Neural cell (in vitro differentiated cells): Measurements from ENCODE around the gene TGFBR3L.
A peak's percentile ranks its signal among the peaks of the same experiment; 100 is the strongest.

ENCODE experiments used
- EP300 ChIP-seq: fragments of 450-650 bp; conservative IDR thresholded peaks from 2 replicates; pipeline ENCODE4 v1.6.1; 2014; ENCODE audit warnings: antibody characterized with exemption, mild to moderate bottlenecking, moderate library complexity; ENCODE audit not compliant: poor library complexity, severe bottlenecking
- EZH2 ChIP-seq: fragments of 200-600, 300-800 bp; shearing (Covaris generic), sonication (generic); IDR thresholded peaks from 2 replicates; pipeline ENCODE4 v1.6.1; 2014; ENCODE audit warnings: antibody characterized with exemption, low read length, borderline replicate concordance, mild to moderate bottlenecking; ENCODE audit not compliant: insufficient read depth, poor library complexity, severe bottlenecking
- MXI1 ChIP-seq: fragments of 450-650 bp; conservative IDR thresholded peaks from 2 replicates; pipeline ENCODE4 v1.6.1; 2014; ENCODE audit warnings: antibody characterized with exemption, mild to moderate bottlenecking; ENCODE audit not compliant: poor library complexity, severe bottlenecking
- POLR2AphosphoS5 ChIP-seq: IDR thresholded peaks from 2 replicates; pipeline ENCODE4 v1.6.1; 2012
- RAD21 ChIP-seq: fragments of 450-650 bp; conservative IDR thresholded peaks from 2 replicates; pipeline ENCODE4 v1.6.1; 2014; ENCODE audit warnings: antibody characterized with exemption, mild to moderate bottlenecking, moderate library complexity
- SMC3 ChIP-seq: fragments of 450-650 bp; conservative IDR thresholded peaks from 2 replicates; pipeline ENCODE4 v1.6.1; 2014; ENCODE audit warnings: antibody characterized with exemption, mild to moderate bottlenecking, moderate library complexity; ENCODE audit not compliant: poor library complexity
- TAF1 ChIP-seq: IDR thresholded peaks from 2 replicates; pipeline ENCODE4 v1.6.1; 2012; ENCODE audit warnings: low read depth
- TF ChIP-seq, protein P1 (sequence below): fragments of 450-650 bp; IDR thresholded peaks from 2 replicates; pipeline ENCODE4 v1.5.1; 2014; ENCODE audit warnings: antibody characterized with exemption, mild to moderate bottlenecking, moderate library complexity; ENCODE audit not compliant: poor library complexity, severe bottlenecking
- TF ChIP-seq, protein P2 (sequence below): IDR thresholded peaks from 2 replicates; pipeline ENCODE4 v1.6.1; 2012; ENCODE audit warnings: borderline replicate concordance

DNA sequence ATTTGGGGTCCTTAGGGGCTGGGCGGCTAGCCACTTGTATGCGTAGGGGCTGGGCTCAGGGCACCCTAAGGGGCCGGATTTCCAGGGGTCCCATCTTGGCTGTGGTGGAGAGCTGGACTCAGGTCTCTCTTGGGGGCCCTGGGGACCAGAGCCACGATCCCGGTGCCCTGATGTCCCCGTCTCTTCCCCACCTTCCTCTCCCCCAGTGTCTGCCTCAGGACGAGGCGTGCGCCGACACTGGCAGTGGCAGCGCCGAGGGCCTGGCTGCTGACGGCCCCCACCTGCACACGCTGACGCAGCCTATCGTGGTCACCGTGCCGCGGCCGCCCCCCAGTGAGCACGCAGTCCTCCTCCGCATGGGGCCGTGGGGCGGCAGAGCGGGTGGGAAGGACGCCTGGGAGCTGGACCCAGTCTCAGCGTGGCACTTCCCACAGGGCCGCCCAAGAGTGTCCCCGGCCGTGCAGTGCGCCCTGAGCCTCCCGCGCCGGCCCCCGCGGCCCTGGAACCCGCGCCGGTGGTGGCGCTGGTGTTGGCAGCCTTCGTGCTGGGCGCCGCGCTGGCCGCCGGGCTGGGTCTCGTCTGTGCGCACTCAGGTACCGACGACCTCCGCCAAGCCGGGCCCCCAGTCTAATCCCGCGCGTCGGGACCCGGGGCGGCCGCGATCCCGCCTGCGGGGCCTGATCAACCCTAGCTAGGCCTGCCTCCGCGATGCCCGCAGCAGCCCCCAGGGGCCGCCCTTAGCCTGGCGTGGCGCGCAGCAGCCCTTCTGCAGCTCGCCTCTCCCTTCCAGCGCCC is 2.8 kb downstream of the TGFBR3L start:
- TF ChIP-seq TAF1 (no peak), MXI1 (no peak), EZH2 (peak; percentile 29), SMC3 (no peak), RAD21 (no peak), POLR2AphosphoS5 (no peak), EP300 (no peak)
- TF ChIP-seq, protein P1, sequence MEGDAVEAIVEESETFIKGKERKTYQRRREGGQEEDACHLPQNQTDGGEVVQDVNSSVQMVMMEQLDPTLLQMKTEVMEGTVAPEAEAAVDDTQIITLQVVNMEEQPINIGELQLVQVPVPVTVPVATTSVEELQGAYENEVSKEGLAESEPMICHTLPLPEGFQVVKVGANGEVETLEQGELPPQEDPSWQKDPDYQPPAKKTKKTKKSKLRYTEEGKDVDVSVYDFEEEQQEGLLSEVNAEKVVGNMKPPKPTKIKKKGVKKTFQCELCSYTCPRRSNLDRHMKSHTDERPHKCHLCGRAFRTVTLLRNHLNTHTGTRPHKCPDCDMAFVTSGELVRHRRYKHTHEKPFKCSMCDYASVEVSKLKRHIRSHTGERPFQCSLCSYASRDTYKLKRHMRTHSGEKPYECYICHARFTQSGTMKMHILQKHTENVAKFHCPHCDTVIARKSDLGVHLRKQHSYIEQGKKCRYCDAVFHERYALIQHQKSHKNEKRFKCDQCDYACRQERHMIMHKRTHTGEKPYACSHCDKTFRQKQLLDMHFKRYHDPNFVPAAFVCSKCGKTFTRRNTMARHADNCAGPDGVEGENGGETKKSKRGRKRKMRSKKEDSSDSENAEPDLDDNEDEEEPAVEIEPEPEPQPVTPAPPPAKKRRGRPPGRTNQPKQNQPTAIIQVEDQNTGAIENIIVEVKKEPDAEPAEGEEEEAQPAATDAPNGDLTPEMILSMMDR: peak; percentile 60
- TF ChIP-seq, protein P2, sequence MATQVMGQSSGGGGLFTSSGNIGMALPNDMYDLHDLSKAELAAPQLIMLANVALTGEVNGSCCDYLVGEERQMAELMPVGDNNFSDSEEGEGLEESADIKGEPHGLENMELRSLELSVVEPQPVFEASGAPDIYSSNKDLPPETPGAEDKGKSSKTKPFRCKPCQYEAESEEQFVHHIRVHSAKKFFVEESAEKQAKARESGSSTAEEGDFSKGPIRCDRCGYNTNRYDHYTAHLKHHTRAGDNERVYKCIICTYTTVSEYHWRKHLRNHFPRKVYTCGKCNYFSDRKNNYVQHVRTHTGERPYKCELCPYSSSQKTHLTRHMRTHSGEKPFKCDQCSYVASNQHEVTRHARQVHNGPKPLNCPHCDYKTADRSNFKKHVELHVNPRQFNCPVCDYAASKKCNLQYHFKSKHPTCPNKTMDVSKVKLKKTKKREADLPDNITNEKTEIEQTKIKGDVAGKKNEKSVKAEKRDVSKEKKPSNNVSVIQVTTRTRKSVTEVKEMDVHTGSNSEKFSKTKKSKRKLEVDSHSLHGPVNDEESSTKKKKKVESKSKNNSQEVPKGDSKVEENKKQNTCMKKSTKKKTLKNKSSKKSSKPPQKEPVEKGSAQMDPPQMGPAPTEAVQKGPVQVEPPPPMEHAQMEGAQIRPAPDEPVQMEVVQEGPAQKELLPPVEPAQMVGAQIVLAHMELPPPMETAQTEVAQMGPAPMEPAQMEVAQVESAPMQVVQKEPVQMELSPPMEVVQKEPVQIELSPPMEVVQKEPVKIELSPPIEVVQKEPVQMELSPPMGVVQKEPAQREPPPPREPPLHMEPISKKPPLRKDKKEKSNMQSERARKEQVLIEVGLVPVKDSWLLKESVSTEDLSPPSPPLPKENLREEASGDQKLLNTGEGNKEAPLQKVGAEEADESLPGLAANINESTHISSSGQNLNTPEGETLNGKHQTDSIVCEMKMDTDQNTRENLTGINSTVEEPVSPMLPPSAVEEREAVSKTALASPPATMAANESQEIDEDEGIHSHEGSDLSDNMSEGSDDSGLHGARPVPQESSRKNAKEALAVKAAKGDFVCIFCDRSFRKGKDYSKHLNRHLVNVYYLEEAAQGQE: no peak
